Putamen (tissue), 1 donor: ENCODE results near the gene SCD.

Experiments used
- DNase-seq: peaks from one replicate; pipeline ENCODE4 v3.0.0-alpha.2; 2016; ENCODE audit warnings: low spot score

The SCD gene

GRCh38 chr10:100401631-100402328, 54.7 kb downstream of the SCD start:
- DNase-seq: no peak

- DNase-seq: no peak
Measured at GRCh38 chr10:100403734-100404133, 56.7 kb downstream of the SCD start.

- no peak for DNase-seq
Measured at GRCh38 chr10:100413173-100413572, 66.1 kb downstream of the SCD start.
